GM12872 (cell line): ENCODE measurements around the gene ARHGAP9.

Source experiments
- TF ChIP-seq, protein P1 (sequence below): IDR thresholded peaks from 3 replicates; pipeline ENCODE4 v1.5.1; 2011; ENCODE audit warnings: low read depth, mild to moderate bottlenecking, low read length, moderate library complexity; ENCODE audit not compliant: insufficient read depth

ARHGAP9 gene

GRCh38 chr12:57498132-57498502 is 18.5 kb upstream of the ARHGAP9 start:
- TF ChIP-seq, protein P1, sequence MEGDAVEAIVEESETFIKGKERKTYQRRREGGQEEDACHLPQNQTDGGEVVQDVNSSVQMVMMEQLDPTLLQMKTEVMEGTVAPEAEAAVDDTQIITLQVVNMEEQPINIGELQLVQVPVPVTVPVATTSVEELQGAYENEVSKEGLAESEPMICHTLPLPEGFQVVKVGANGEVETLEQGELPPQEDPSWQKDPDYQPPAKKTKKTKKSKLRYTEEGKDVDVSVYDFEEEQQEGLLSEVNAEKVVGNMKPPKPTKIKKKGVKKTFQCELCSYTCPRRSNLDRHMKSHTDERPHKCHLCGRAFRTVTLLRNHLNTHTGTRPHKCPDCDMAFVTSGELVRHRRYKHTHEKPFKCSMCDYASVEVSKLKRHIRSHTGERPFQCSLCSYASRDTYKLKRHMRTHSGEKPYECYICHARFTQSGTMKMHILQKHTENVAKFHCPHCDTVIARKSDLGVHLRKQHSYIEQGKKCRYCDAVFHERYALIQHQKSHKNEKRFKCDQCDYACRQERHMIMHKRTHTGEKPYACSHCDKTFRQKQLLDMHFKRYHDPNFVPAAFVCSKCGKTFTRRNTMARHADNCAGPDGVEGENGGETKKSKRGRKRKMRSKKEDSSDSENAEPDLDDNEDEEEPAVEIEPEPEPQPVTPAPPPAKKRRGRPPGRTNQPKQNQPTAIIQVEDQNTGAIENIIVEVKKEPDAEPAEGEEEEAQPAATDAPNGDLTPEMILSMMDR = no peak

GRCh38 chr12:57497223-57498131 is 17.8 kb upstream of the ARHGAP9 start:
- TF ChIP-seq, protein P1 = no peak

DNA sequence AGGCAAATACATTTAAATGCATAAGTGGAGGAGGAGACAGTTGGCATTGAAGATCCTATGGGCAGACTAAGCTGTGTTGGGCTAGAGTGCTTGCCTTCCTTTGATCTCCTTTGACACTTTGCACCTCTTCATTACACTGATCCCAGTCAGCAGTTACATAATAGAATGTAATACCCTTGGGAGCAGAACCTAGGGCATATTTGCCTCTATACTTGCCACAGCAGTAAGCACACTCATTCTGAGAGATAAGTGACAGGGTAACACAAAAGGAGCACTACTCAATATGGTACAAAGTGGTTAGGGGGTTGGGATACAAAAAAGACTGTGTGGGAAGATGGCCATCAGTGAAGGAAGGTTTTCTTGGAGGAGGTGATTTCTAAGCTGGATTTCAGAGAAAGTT is 17.2 kb upstream of the ARHGAP9 start:
- TF ChIP-seq, protein P1 = no peak

- TF ChIP-seq, protein P1 = peak; percentile 31; the same call in 1 of the 3 replicates
These were observed 12.0 kb upstream of the ARHGAP9 start for GRCh38 chr12:57491393-57492280.

DNA sequence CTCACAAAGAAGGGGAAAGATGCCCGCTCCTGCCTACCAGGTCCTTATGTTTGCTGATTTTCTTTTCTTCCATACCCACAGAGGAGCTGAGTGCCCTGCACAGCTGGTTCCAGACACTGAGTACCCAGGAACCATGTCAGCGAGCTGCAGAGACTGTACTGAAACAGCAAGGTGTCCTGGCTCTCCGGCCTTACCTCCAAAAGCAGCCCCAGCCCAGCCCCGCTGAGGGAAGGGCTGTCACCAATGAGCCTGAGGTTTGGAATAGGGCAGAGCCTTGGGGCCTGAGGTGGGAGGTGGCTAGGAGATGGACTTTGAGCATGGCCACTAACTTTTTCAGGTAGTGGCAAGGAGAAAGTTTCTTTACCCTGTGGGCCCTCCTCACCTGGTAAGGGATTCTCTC is 10.5 kb upstream of the ARHGAP9 start:
- TF ChIP-seq, protein P1 = no peak

- TF ChIP-seq, protein P1 = no peak
These were observed 9.5 kb upstream of the ARHGAP9 start for GRCh38 chr12:57489157-57489641.
